Measurements from ENCODE around the gene BANK1.

Gene BANK1

DNA sequence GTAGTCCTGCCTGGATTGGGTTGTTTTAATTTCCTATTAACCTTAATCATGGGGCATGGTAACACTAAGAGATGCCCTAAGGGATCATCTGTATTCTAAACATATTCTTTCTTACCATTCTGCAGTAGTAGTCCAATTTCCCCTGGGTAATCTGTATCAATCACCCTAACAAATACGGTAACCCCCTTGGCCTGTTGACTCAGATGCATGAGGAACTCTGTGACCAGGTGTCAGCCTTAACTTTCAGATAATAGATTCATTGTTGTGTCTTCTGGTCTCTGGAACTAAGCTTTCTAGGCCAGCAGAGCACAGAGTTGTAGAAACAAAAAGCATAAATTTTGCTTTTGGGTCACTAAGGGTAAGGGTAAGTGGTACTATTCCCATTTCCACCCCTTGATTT lies 13.1 kb upstream of the BANK1 start:
- TF ChIP-seq ZFX (IDR thresholded peaks at IDR 0.05; ENCODE audit: borderline replicate concordance), result no peak
- H3K27ac ChIP-seq, result no peak overlapping the region

DNA sequence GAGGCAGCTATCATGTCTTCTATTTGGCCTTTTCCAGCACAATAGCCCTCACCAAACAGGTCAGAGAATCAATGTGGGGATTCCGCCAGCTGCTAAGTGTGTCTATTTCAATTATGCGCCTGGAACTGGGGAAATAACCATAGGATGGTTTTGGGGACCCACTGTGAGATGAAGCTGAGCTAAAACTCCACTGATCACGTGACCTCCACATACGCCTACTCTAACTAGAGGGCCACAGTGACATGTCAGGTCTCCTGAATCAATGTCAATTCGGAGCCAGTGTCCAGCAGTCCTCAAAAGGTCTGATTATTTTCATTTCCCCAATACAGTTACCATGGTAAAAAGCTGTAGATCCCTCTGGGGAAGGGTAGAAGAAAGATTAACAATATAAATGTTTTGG lies 10.2 kb upstream of the BANK1 start:
- TF ChIP-seq, protein P1, sequence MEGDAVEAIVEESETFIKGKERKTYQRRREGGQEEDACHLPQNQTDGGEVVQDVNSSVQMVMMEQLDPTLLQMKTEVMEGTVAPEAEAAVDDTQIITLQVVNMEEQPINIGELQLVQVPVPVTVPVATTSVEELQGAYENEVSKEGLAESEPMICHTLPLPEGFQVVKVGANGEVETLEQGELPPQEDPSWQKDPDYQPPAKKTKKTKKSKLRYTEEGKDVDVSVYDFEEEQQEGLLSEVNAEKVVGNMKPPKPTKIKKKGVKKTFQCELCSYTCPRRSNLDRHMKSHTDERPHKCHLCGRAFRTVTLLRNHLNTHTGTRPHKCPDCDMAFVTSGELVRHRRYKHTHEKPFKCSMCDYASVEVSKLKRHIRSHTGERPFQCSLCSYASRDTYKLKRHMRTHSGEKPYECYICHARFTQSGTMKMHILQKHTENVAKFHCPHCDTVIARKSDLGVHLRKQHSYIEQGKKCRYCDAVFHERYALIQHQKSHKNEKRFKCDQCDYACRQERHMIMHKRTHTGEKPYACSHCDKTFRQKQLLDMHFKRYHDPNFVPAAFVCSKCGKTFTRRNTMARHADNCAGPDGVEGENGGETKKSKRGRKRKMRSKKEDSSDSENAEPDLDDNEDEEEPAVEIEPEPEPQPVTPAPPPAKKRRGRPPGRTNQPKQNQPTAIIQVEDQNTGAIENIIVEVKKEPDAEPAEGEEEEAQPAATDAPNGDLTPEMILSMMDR (IDR thresholded peaks at IDR 0.05), result no peak
- TF ChIP-seq ZFX (IDR thresholded peaks at IDR 0.05; ENCODE audit: borderline replicate concordance), result no peak
- H3K27ac ChIP-seq, result no peak overlapping the region

DNA sequence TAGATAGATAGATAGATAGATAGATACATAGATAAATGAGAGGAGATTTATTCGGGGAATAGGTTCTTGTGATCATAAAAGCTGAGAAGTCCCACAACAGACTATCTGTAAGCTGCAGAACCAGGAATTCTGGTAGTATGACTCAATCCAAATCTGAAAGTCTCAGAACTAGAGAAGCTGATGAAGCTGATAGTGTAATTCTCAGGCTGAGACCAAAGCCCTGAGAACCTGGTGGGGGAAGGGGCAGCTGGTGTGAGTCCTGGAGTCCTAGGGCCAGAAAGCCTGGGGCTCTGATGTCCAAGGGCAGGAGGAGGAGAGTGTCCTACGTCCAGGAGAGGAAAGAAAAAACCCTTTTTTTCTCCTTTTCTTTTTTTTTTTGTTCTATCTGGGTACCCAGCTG lies 8.0 kb upstream of the BANK1 start:
- no peak overlapping the region for H3K27ac ChIP-seq
- TF ChIP-seq ZFX (IDR thresholded peaks at IDR 0.05; ENCODE audit: borderline replicate concordance), result no peak
- TF ChIP-seq, protein P1 (IDR thresholded peaks at IDR 0.05), result no peak

DNA sequence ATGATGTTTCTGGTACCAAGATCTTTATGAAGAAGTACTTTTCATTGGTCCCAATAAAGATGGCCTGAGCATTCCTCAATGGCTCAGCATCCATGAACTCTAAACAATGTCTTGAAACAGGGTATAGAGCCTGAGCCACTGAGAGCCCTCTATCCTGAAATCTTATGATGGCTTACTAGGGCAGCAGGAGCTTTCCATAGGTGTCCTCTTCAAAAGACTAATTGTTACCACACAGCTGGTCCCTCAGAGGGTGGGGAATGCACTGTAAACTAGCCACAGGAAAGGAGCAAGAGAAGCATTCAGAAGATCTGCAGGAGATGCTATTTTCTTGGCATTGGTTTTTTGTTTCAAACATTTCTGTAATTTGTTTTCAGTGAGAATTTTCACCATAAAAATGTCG lies 5.6 kb upstream of the BANK1 start:
- TF ChIP-seq ZFX (IDR thresholded peaks at IDR 0.05; ENCODE audit: borderline replicate concordance), result no peak
- TF ChIP-seq, protein P1 (IDR thresholded peaks at IDR 0.05), result no peak
- no peak overlapping the region for H3K27ac ChIP-seq

DNA sequence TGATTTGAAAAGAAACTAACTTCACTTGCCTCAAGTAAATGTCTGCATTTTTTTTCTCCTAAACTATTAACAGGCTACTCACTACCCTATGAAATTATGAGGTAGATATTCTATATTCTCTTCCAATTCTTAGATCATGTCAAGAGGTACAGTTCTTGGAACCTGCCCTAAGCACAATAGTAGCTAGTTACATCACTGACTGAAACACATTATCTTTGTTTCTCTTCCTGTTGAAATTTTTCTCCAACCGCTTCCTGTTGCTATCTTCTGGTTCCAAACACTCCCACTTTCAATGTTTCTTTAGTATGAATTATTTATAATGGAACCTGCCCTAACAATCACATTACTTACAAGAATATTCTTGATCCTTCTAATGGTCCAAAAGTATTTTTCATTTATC lies 5.0 kb upstream of the BANK1 start:
- TF ChIP-seq, protein P1 (IDR thresholded peaks at IDR 0.05), result no peak
- TF ChIP-seq ZFX (IDR thresholded peaks at IDR 0.05; ENCODE audit: borderline replicate concordance), result no peak
- no peak overlapping the region for H3K27ac ChIP-seq

DNA sequence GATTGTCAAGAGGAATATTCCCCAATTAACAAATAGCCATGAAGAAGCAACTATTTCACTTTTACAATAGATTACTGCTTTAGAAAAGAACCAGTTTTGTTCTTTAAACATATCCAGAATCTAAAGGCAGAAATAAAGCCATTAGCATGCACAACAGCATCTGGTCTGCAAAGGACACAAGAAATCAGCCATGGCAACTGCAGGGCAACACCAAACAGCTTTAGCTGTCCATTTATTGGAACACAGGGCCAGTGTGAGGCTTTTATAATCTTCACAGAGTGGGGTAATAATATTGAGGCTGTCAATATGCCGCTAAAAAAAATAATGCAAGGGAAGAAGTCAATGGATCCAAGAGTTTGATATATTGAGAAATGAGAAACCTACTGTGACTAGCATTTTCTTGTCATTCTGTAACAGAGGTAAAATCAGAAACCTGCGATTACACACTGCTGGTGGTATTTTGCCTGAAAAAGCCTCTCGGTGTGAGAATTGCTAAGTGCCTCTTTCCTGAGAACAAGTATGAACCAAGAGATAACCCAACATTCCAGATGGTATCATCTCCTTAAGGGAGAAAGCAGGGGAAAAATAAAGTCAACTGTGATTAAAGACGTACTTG lies 2.7 kb upstream of the BANK1 start:
- H3K27ac ChIP-seq, result no peak overlapping the region
- no peak for TF ChIP-seq ZFX (IDR thresholded peaks at IDR 0.05; ENCODE audit: borderline replicate concordance)
- TF ChIP-seq, protein P1 (IDR thresholded peaks at IDR 0.05), result no peak

DNA sequence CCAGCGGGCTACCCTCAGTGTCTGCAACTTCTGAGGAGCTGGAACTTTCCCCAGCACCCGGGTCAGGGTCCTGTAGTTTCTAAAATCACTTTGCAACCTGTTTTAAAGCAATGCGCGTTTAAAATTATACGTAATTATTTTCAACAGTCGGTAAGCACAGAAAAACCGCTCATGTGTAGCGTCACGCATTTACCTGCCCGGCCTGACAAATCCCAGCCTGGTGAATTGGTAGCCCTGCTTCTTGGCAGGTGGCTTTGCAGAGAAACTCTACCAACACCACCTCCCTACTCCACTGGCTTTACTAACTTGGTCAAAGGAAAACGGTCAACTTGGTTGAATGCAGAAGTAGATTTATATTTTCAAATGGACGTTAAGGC lies 640 bp downstream of the BANK1 start:
- H3K27ac ChIP-seq, result no peak overlapping the region
- TF ChIP-seq, protein P1 (IDR thresholded peaks at IDR 0.05), result no peak
- no peak for TF ChIP-seq ZFX (IDR thresholded peaks at IDR 0.05; ENCODE audit: borderline replicate concordance)

DNA sequence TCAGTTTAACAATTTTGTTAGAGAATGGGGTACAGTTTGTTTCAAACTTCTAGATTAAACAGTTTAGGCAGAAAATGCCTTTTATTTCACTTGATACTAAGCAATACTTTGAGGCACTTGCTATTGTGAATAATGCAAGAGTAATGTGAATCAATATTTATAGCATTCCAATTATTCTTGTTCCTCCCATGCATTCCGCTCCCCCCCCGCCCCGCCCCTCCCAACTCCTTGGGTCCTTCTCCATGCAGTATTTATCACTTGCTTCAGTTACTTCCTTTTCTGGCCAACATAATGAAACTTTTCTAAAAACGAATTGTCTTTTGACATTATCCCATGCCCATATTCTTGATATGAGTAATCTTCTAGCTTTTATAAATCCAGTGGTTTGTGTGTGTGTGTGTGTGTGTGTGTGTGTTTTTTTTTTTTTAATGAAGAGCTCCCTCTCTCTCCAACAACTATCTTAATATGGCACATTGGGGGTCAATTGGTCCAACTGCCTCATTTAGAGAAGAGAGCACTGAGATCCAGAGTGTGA lies 1.6 kb downstream of the BANK1 start:
- no peak for TF ChIP-seq ZFX (IDR thresholded peaks at IDR 0.05; ENCODE audit: borderline replicate concordance)
- TF ChIP-seq, protein P1 (IDR thresholded peaks at IDR 0.05), result no peak
- no peak overlapping the region for H3K27ac ChIP-seq

Measured in 22Rv1 (cell line).